Osteoblast (primary cell): ENCODE results near the gene GRIN2C. TPM values are rescaled to one million over a fixed set of nuclear protein-coding genes. Genes with fewer than 3 reads are reported as not detected.

Experiments used
- DNase-seq: peaks from one replicate; pipeline ENCODE4 v3.0.0; 2011; ENCODE audit warnings: low spot score, mixed read lengths; ENCODE audit not compliant: insufficient read length; ENCODE audit errors: missing footprints
- H2AFZ ChIP-seq: 2 replicates; pipeline ENCODE4 v1.6.0; 2011; ENCODE audit warnings: mild to moderate bottlenecking, low read length
- H3K27ac ChIP-seq: 2 replicates; pipeline ENCODE4 v1.5.1; 2011; ENCODE audit warnings: mild to moderate bottlenecking, low read depth, low read length, moderate library complexity
- H3K27me3 ChIP-seq: 2 replicates; pipeline ENCODE4 v1.6.0; 2012; ENCODE audit warnings: mild to moderate bottlenecking, control low read depth, inconsistent platforms, low read length, moderate library complexity; ENCODE audit not compliant: insufficient read depth
- H3K36me3 ChIP-seq: 2 replicates; pipeline ENCODE4 v1.5.1; 2011; ENCODE audit warnings: mild to moderate bottlenecking, low read length, control low read depth, moderate library complexity; ENCODE audit not compliant: insufficient read depth
- H3K4me1 ChIP-seq: 2 replicates; pipeline ENCODE4 v1.5.1; 2011; ENCODE audit warnings: mild to moderate bottlenecking, low read length, control low read depth, moderate library complexity; ENCODE audit not compliant: insufficient read depth
- H3K4me2 ChIP-seq: 2 replicates; pipeline ENCODE4 v1.6.0; 2011; ENCODE audit warnings: mild to moderate bottlenecking, low read length; ENCODE audit not compliant: insufficient read depth
- H3K4me3 ChIP-seq: fragments of 200-600 bp; sonication (generic); 3 replicates; pipeline ENCODE4 v1.5.1; 2012; ENCODE audit warnings: mild to moderate bottlenecking, low read length, inconsistent platforms; ENCODE audit not compliant: insufficient read depth
- H3K79me2 ChIP-seq: 2 replicates; pipeline ENCODE4 v1.6.0; 2012; ENCODE audit warnings: mild to moderate bottlenecking, low read length, control low read depth, inconsistent platforms; ENCODE audit not compliant: insufficient read depth
- H3K9me3 ChIP-seq: 2 replicates; pipeline ENCODE4 v1.5.1; 2011; ENCODE audit warnings: low read depth, low read length, control low read depth
- H4K20me1 ChIP-seq: 2 replicates; pipeline ENCODE4 v1.6.0; 2012; ENCODE audit warnings: mild to moderate bottlenecking, low read length, control low read depth; ENCODE audit not compliant: insufficient read depth
- CTCF ChIP-seq: IDR thresholded peaks from 2 replicates; pipeline ENCODE4 v1.5.1; 2011; ENCODE audit warnings: mild to moderate bottlenecking, low read depth, low read length, moderate library complexity; ENCODE audit errors: extremely low read depth
- total RNA-seq: library from RNA; depleted of rRNA; stranded (reverse); fragments of >200 nt; gene quantifications from 2 replicates; pipeline ENCODE4 v1.2.3, GENCODE V29; 2012

GRIN2C gene
- total RNA-seq, 1 donor, result 0.72 TPM

- no peak for TF ChIP-seq CTCF
- Histone ChIP-seq H3K4me3 (no peak overlapping the region), H3K27me3 (no peaks in the 10 kb centered on the region), H3K79me2 (no peaks in the 10 kb centered on the region), H3K9me3 (no peaks in the 10 kb centered on the region), H3K4me2 (no peak overlapping the region), H3K4me1 (peaks cover 5% of the 10 kb centered on the region), H2AFZ (no peak overlapping the region), H3K27ac (no peak overlapping the region), H3K36me3 (no peaks in the 10 kb centered on the region), H4K20me1 (peaks cover 15% of the 10 kb centered on the region)
- DNase-seq, result peak; percentile 97
Measured at GRCh38 chr17:74833501-74834377, 25.9 kb downstream of the GRIN2C start.

DNA sequence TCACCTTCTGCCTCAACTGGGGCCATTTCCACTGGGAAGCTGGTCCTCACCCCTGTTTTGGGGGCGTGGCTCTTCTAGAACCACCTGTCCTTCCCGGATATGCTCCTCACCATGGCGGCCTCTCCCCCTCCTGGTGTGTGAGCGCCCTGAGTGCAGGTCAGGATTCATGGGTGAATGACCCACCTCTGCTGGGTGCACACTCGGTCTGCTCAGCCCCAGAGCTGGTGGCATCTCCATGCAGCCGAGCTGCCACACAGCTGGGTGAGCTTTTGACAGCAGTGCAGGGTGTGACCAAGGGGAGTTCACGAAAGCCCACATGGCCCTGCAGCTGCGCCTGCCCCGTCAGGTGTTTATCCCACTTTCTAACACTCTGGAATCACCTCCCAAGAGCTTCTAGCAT, 27.3 kb downstream of the GRIN2C start:
- no peak overlapping the region for H2AFZ ChIP-seq
- H3K4me2 ChIP-seq, result no peak overlapping the region
- no peak overlapping the region for H3K4me3 ChIP-seq
- no peaks in the 10 kb centered on the region for H3K79me2 ChIP-seq
- no peak for TF ChIP-seq CTCF
- H3K4me1 ChIP-seq, result peaks cover 5% of the 10 kb centered on the region
- peaks cover 15% of the 10 kb centered on the region for H4K20me1 ChIP-seq
- H3K9me3 ChIP-seq, result no peaks in the 10 kb centered on the region
- H3K27ac ChIP-seq, result no peak overlapping the region
- DNase-seq, result no peak
- no peaks in the 10 kb centered on the region for H3K27me3 ChIP-seq
- H3K36me3 ChIP-seq, result no peaks in the 10 kb centered on the region

GRCh38 chr17:74831444-74832146, 28.1 kb downstream of the GRIN2C start:
- Histone ChIP-seq H3K79me2 (no peaks in the 10 kb centered on the region), H3K9me3 (no peaks in the 10 kb centered on the region), H3K27me3 (no peaks in the 10 kb centered on the region), H3K4me1 (peaks cover 5% of the 10 kb centered on the region), H3K4me2 (no peak overlapping the region), H3K4me3 (no peak overlapping the region), H3K36me3 (no peaks in the 10 kb centered on the region), H2AFZ (no peak overlapping the region), H3K27ac (no peak overlapping the region), H4K20me1 (peaks cover 15% of the 10 kb centered on the region)
- DNase-seq, result no peak
- no peak for TF ChIP-seq CTCF

DNA sequence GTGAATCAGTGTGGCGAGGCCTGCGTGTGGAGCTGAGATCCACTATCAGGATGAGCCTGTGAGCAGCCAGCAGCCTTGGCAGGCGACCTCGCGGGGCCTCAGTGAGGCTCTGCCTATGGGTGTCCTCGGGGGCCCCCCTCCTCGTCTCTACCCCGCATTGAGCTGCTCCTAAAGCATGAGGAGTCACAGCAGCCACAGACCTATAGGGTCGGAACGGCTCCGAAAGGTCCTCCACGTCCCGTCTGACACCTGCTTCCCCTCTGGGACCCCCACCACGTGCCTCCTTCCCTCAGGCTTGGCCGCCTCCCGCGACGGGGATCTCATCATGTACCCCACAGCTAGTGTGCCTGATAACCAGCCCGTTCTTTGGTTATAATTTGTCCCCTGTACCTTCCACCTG, 28.8 kb downstream of the GRIN2C start:
- Histone ChIP-seq H3K4me2 (no peak overlapping the region), H3K4me3 (no peak overlapping the region), H4K20me1 (peaks cover 15% of the 10 kb centered on the region), H3K4me1 (peaks cover 5% of the 10 kb centered on the region), H3K79me2 (no peaks in the 10 kb centered on the region), H3K27me3 (no peaks in the 10 kb centered on the region), H3K27ac (no peak overlapping the region), H2AFZ (no peak overlapping the region), H3K36me3 (no peaks in the 10 kb centered on the region), H3K9me3 (no peaks in the 10 kb centered on the region)
- no peak for TF ChIP-seq CTCF
- DNase-seq, result no peak
